ENCODE data around the gene RGS19. TPM values are rescaled to one million over a fixed set of nuclear protein-coding genes. Genes with fewer than 3 reads are reported as not detected.

The RGS19 gene
- total RNA-seq, 1 experiment from 2014 or later, result 16.4 TPM

- TF ChIP-seq CTCF (conservative IDR thresholded peaks at IDR 0.05; ENCODE audit: low read depth, low read length) (no peak), EZH2 (IDR thresholded peaks at IDR 0.05; ENCODE audit: borderline replicate concordance, low read depth, low read length, poor library complexity, severe bottlenecking) (no peak)
- DNase-seq (ENCODE audit: low spot score), result no peak
- BruUV-seq (replicated peaks), result no TSS peak
- ChIA-PET CTCF (no interaction called here), POLR2A (ENCODE audit: low non-redundant PET) (no interaction called here)
- no peaks in the 10 kb centered on the region for H3K36me3 ChIP-seq (ENCODE audit: insufficient read depth, low read length, poor library complexity, severe bottlenecking)
- peaks cover 17% of the 10 kb centered on the region for H3K4me1 ChIP-seq (ENCODE audit: insufficient read depth, low read length, poor library complexity, severe bottlenecking)
- H3K9me3 ChIP-seq (ENCODE audit: low read depth, low read length, poor library complexity, severe bottlenecking), result no peaks in the 10 kb centered on the region
- H3K4me3 ChIP-seq (ENCODE audit: low read depth, low read length, poor library complexity, severe bottlenecking), result no peak overlapping the region
- H3K27ac ChIP-seq (ENCODE audit: low read depth, low read length, poor library complexity, severe bottlenecking), result no peak overlapping the region
- intact Hi-C loops (cut with micrococcal nuclease; ENCODE audit: unreplicated experiment), result no loop called here
- no peaks in the 10 kb centered on the region for H3K27me3 ChIP-seq (replicated peaks; ENCODE audit: insufficient read depth, low read depth, low read length, poor library complexity)
These were observed 12.2 kb downstream of the RGS19 start for GRCh38 chr20:64067005-64067632.

DNA sequence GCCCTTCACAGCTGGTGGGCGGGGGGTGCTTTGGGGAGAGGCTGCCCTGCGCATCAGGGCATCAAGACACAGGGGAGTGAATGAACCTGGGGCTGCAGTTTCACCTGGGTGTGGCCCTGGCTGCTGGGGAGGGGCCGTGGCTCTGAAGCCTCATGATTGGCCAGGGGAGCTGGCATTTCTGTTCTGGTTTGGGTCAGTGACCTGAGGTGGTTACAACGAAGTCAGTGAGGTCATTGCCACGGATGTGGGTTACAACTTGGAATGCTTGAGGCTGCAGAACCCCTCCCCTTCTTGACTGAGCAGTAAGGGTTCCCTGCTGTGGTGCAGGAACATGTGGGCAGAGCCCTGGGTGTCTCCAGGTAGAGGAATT is 13.4 kb downstream of the RGS19 start:
- CTCF ChIA-PET, result no interaction called here

GRCh38 chr20:64065062-64065973 is 14.0 kb downstream of the RGS19 start:
- no peak overlapping the region for H3K27ac ChIP-seq (ENCODE audit: low read depth, low read length, poor library complexity, severe bottlenecking)
- BruUV-seq (replicated peaks), result no TSS peak
- H3K9me3 ChIP-seq (ENCODE audit: low read depth, low read length, poor library complexity, severe bottlenecking), result no peaks in the 10 kb centered on the region
- H3K36me3 ChIP-seq (ENCODE audit: insufficient read depth, low read length, poor library complexity, severe bottlenecking), result no peaks in the 10 kb centered on the region
- no peak for DNase-seq (ENCODE audit: low spot score)
- ChIA-PET POLR2A (ENCODE audit: low non-redundant PET) (interaction anchor here (0.6 kb wide), 1 partner anchor 200 kb away, joined by 5 read pairs; the partner anchor contains the start of gene TPD52L2), CTCF (no interaction called here)
- H3K27me3 ChIP-seq (replicated peaks; ENCODE audit: insufficient read depth, low read depth, low read length, poor library complexity), result no peaks in the 10 kb centered on the region
- H3K4me3 ChIP-seq (ENCODE audit: low read depth, low read length, poor library complexity, severe bottlenecking), result no peak overlapping the region
- TF ChIP-seq CTCF (conservative IDR thresholded peaks at IDR 0.05; ENCODE audit: low read depth, low read length) (no peak), EZH2 (IDR thresholded peaks at IDR 0.05; ENCODE audit: borderline replicate concordance, low read depth, low read length, poor library complexity, severe bottlenecking) (no peak)
- intact Hi-C loops (cut with micrococcal nuclease; ENCODE audit: unreplicated experiment), result no loop called here
- peaks cover 18% of the 10 kb centered on the region for H3K4me1 ChIP-seq (ENCODE audit: insufficient read depth, low read length, poor library complexity, severe bottlenecking)

More for the DNA sequence above, 13.4 kb downstream of the RGS19 start:
- intact Hi-C loops (cut with micrococcal nuclease; ENCODE audit: unreplicated experiment), result no loop called here
- DNase-seq (ENCODE audit: low spot score), result no peak
- Histone ChIP-seq H3K9me3 (ENCODE audit: low read depth, low read length, poor library complexity, severe bottlenecking) (no peaks in the 10 kb centered on the region), H3K36me3 (ENCODE audit: insufficient read depth, low read length, poor library complexity, severe bottlenecking) (no peaks in the 10 kb centered on the region), H3K4me1 (ENCODE audit: insufficient read depth, low read length, poor library complexity, severe bottlenecking) (peaks cover 18% of the 10 kb centered on the region), H3K27ac (ENCODE audit: low read depth, low read length, poor library complexity, severe bottlenecking) (no peak overlapping the region), H3K27me3 (replicated peaks; ENCODE audit: insufficient read depth, low read depth, low read length, poor library complexity) (no peaks in the 10 kb centered on the region), H3K4me3 (ENCODE audit: low read depth, low read length, poor library complexity, severe bottlenecking) (no peak overlapping the region)
- no TSS peak for BruUV-seq (replicated peaks)
- POLR2A ChIA-PET (ENCODE audit: low non-redundant PET), result interaction anchor here (0.6 kb wide), 1 partner anchor 201 kb away, joined by 5 read pairs; the partner anchor contains the start of gene TPD52L2
- no peak for TF ChIP-seq EZH2 (IDR thresholded peaks at IDR 0.05; ENCODE audit: borderline replicate concordance, low read depth, low read length, poor library complexity, severe bottlenecking)
- no peak for TF ChIP-seq CTCF (conservative IDR thresholded peaks at IDR 0.05; ENCODE audit: low read depth, low read length)
